ENCODE measurements around the gene PWWP3B.

GRCh38 chrX:106208154-106208553 lies 40.0 kb downstream of the PWWP3B start:
- TF ChIP-seq CTCF (conservative IDR thresholded peaks at IDR 0.05): no peak
- TF ChIP-seq ZFX (IDR thresholded peaks at IDR 0.05): no peak

Data from C4-2B (cell line).